ENCODE measurements around the gene ARHGAP18.

- TF ChIP-seq, protein P1, sequence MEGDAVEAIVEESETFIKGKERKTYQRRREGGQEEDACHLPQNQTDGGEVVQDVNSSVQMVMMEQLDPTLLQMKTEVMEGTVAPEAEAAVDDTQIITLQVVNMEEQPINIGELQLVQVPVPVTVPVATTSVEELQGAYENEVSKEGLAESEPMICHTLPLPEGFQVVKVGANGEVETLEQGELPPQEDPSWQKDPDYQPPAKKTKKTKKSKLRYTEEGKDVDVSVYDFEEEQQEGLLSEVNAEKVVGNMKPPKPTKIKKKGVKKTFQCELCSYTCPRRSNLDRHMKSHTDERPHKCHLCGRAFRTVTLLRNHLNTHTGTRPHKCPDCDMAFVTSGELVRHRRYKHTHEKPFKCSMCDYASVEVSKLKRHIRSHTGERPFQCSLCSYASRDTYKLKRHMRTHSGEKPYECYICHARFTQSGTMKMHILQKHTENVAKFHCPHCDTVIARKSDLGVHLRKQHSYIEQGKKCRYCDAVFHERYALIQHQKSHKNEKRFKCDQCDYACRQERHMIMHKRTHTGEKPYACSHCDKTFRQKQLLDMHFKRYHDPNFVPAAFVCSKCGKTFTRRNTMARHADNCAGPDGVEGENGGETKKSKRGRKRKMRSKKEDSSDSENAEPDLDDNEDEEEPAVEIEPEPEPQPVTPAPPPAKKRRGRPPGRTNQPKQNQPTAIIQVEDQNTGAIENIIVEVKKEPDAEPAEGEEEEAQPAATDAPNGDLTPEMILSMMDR (IDR thresholded peaks at IDR 0.05; ENCODE audit: insufficient read depth, low read length, poor library complexity, severe bottlenecking) = no peak
- TF ChIP-seq EZH2phosphoT487 (conservative IDR thresholded peaks at IDR 0.05; ENCODE audit: low read length) = no peak
These were observed 41.4 kb upstream of the ARHGAP18 start for GRCh38 chr6:129751384-129751783.

Measured in SU-DHL-6 (cell line).